Mammary epithelial cell (primary cell): ENCODE measurements around the gene NFASC.

Source experiments
- EZH2 ChIP-seq: IDR thresholded peaks from 2 replicates; pipeline ENCODE4 v1.6.1; 2012; ENCODE audit warnings: low read length, inconsistent platforms, borderline replicate concordance
- TF ChIP-seq, protein P1 (sequence below), 2 donors: IDR thresholded peaks in 1 of 2; conservative IDR thresholded peaks in 1 of 2; 2 replicates each; pipeline ENCODE4 v1.5.1; 2011 to 2012; ENCODE audit warnings: inconsistent platforms in 2 of 2, low read length in 2 of 2, mild to moderate bottlenecking in 2 of 2, control low read depth in 1 of 2, low read depth in 1 of 2; ENCODE audit not compliant: insufficient read depth in 1 of 2; ENCODE audit errors: extremely low read depth in 1 of 2

GRCh38 chr1:205042911-205043806 lies 172.5 kb downstream of the NFASC start, which contains the start of gene CNTN2:
- no peak for TF ChIP-seq EZH2
- TF ChIP-seq, protein P1, sequence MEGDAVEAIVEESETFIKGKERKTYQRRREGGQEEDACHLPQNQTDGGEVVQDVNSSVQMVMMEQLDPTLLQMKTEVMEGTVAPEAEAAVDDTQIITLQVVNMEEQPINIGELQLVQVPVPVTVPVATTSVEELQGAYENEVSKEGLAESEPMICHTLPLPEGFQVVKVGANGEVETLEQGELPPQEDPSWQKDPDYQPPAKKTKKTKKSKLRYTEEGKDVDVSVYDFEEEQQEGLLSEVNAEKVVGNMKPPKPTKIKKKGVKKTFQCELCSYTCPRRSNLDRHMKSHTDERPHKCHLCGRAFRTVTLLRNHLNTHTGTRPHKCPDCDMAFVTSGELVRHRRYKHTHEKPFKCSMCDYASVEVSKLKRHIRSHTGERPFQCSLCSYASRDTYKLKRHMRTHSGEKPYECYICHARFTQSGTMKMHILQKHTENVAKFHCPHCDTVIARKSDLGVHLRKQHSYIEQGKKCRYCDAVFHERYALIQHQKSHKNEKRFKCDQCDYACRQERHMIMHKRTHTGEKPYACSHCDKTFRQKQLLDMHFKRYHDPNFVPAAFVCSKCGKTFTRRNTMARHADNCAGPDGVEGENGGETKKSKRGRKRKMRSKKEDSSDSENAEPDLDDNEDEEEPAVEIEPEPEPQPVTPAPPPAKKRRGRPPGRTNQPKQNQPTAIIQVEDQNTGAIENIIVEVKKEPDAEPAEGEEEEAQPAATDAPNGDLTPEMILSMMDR (conservative IDR thresholded peaks at IDR 0.05 in 1 of 2, IDR thresholded peaks at IDR 0.05 in 1 of 2; ENCODE audit: extremely low read depth in 1 of 2, insufficient read depth in 1 of 2, low read depth in 1 of 2, low read length in 2 of 2) = no peak
